ENCODE results near the gene AGXT2.

AGXT2 gene

GRCh38 chr5:35094948-35095347, 47.2 kb upstream of the AGXT2 start:
- TF ChIP-seq FOXM1 (IDR thresholded peaks at IDR 0.05; ENCODE audit: borderline replicate concordance, low read depth) (no peak), USF1 (IDR thresholded peaks at IDR 0.05) (no peak), MAX (IDR thresholded peaks at IDR 0.05) (no peak), RAD21 (IDR thresholded peaks at IDR 0.05; ENCODE audit: low read depth) (no peak), YY1 (IDR thresholded peaks at IDR 0.05; ENCODE audit: low read depth) (no peak), CREB1 (IDR thresholded peaks at IDR 0.05; ENCODE audit: low read depth) (no peak), ZBTB7A (IDR thresholded peaks at IDR 0.05; ENCODE audit: low read depth) (no peak), REST (IDR thresholded peaks at IDR 0.05; ENCODE audit: low read depth) (no peak), CEBPB (IDR thresholded peaks at IDR 0.05) (no peak), EP300 (IDR thresholded peaks at IDR 0.05; ENCODE audit: borderline replicate concordance) (no peak), TEAD4 (IDR thresholded peaks at IDR 0.05) (no peak), TAF1 (IDR thresholded peaks at IDR 0.05; ENCODE audit: low read depth) (no peak), NFIC (IDR thresholded peaks at IDR 0.05) (no peak)

GRCh38 chr5:35092703-35093102, 45.0 kb upstream of the AGXT2 start:
- TF ChIP-seq EGR1 (IDR thresholded peaks at IDR 0.05): no peak
- no peak for TF ChIP-seq REST (IDR thresholded peaks at IDR 0.05; ENCODE audit: low read depth)
- TF ChIP-seq FOXM1 (IDR thresholded peaks at IDR 0.05; ENCODE audit: borderline replicate concordance, low read depth): no peak
- no peak for TF ChIP-seq RAD21 (IDR thresholded peaks at IDR 0.05; ENCODE audit: low read depth)
- no peak for TF ChIP-seq YY1 (IDR thresholded peaks at IDR 0.05; ENCODE audit: low read depth)
- TF ChIP-seq TCF12 (IDR thresholded peaks at IDR 0.05; ENCODE audit: low read depth): no peak
- TF ChIP-seq CREB1 (IDR thresholded peaks at IDR 0.05; ENCODE audit: low read depth): no peak
- TF ChIP-seq TAF1 (IDR thresholded peaks at IDR 0.05; ENCODE audit: low read depth): no peak
- no peak for TF ChIP-seq MAX (IDR thresholded peaks at IDR 0.05)
- no peak for TF ChIP-seq CEBPB (IDR thresholded peaks at IDR 0.05)
- no peak for TF ChIP-seq USF1 (IDR thresholded peaks at IDR 0.05)

- TF ChIP-seq TEAD4 (IDR thresholded peaks at IDR 0.05): no peak
- no peak for TF ChIP-seq FOXM1 (IDR thresholded peaks at IDR 0.05; ENCODE audit: borderline replicate concordance, low read depth)
- TF ChIP-seq RAD21 (IDR thresholded peaks at IDR 0.05; ENCODE audit: low read depth): no peak
- no peak for TF ChIP-seq ZBTB7A (IDR thresholded peaks at IDR 0.05; ENCODE audit: low read depth)
- TF ChIP-seq TAF1 (IDR thresholded peaks at IDR 0.05; ENCODE audit: low read depth): no peak
- no peak for TF ChIP-seq REST (IDR thresholded peaks at IDR 0.05; ENCODE audit: low read depth)
- TF ChIP-seq TCF12 (IDR thresholded peaks at IDR 0.05; ENCODE audit: low read depth): no peak
- no peak for TF ChIP-seq CREB1 (IDR thresholded peaks at IDR 0.05; ENCODE audit: low read depth)
- TF ChIP-seq MAX (IDR thresholded peaks at IDR 0.05): no peak
- no peak for TF ChIP-seq CEBPB (IDR thresholded peaks at IDR 0.05)
- no peak for TF ChIP-seq USF1 (IDR thresholded peaks at IDR 0.05)
- no peak for TF ChIP-seq NFIC (IDR thresholded peaks at IDR 0.05)
- TF ChIP-seq EP300 (IDR thresholded peaks at IDR 0.05; ENCODE audit: borderline replicate concordance): no peak
Measured at GRCh38 chr5:35091704-35092103, 44.0 kb upstream of the AGXT2 start.

Data from Ishikawa (cell line).